ENCODE measurements around the gene UQCC2. TPM values are rescaled to one million over a fixed set of nuclear protein-coding genes. Genes with fewer than 3 reads are reported as not detected.
A peak's percentile ranks its signal among the peaks of the same experiment; 100 is the strongest.

UQCC2 gene
- total RNA-seq, 4 donors from 2014 or later, result 4.6 to 19.6 (median 6.9) TPM

GRCh38 chr6:33756211-33756954 is 44.9 kb upstream of the UQCC2 start:
- Histone ChIP-seq H3K36me3 (no peaks in the 10 kb centered on the region), H3K4me3 (no peak overlapping the region), H3K4me1 (peaks cover 0 to 14% (median 2%) of the 10 kb centered on the region in 4 donors), H3K27me3 (no peaks in the 10 kb centered on the region), H3K27ac (no peak overlapping the region), H3K9me3 (no peaks in the 10 kb centered on the region)
- DNase-seq, result no peak
- TF ChIP-seq POLR2A (IDR thresholded peaks at IDR 0.05) (no peak), CTCF (IDR thresholded peaks at IDR 0.05) (no peak)

DNA sequence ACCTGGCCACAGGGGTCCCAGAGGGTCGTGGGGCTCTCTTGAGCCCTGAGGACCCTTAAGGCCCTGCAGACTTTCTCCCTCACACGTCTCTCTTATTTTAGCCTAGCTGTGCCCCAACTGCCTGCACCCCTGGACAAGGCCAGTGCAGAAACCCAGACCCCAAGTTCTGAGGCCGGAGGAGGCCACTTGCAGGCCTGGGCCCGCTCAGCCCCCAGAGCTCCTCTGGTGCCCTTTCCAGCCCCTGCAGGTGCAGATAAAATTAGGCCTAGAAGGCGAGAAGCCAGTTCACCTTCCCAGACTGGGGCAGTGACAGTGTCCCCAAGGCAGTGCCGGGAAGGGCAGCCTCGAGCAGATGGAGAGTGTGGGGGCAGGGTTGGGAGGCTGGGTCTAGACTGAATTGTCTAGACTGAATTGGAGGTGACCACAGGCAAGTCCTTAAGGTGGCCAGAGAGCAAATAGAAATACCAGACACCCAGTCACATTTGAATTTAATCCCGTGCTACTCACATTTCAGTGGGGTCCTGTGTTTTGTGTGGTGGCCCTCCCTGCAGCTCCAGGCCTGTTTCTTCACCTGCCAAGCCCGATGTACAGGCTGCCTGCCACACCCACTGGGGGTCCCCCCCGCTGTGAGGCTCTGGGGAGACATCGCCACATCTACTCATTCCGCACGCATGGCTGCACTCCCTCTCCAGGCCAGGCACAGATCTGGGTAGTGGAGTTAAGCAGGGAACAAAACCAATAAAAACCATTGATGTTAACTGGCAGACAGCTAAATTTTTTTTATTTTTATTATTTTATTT is 43.8 kb upstream of the UQCC2 start:
- no peaks in the 10 kb centered on the region for H3K36me3 ChIP-seq
- no peaks in the 10 kb centered on the region for H3K27me3 ChIP-seq
- H3K4me3 ChIP-seq, result no peak overlapping the region
- TF ChIP-seq CTCF (IDR thresholded peaks at IDR 0.05), result no peak
- no peak for TF ChIP-seq POLR2A (IDR thresholded peaks at IDR 0.05)
- no peaks in the 10 kb centered on the region for H3K9me3 ChIP-seq
- no peak for DNase-seq
- peaks cover 0 to 10% (median 2%) of the 10 kb centered on the region in 4 donors for H3K4me1 ChIP-seq
- H3K27ac ChIP-seq, result no peak overlapping the region

GRCh38 chr6:33754222-33754621 is 42.7 kb upstream of the UQCC2 start:
- H3K36me3 ChIP-seq, result no peaks in the 10 kb centered on the region
- peaks cover 0 to 10% (median 2%) of the 10 kb centered on the region in 4 donors for H3K4me1 ChIP-seq
- no peak for DNase-seq
- no peaks in the 10 kb centered on the region for H3K9me3 ChIP-seq
- no peak overlapping the region for H3K4me3 ChIP-seq
- no peaks in the 10 kb centered on the region for H3K27me3 ChIP-seq
- TF ChIP-seq CTCF (IDR thresholded peaks at IDR 0.05) (no peak), POLR2A (IDR thresholded peaks at IDR 0.05) (no peak)
- no peak overlapping the region for H3K27ac ChIP-seq

DNA sequence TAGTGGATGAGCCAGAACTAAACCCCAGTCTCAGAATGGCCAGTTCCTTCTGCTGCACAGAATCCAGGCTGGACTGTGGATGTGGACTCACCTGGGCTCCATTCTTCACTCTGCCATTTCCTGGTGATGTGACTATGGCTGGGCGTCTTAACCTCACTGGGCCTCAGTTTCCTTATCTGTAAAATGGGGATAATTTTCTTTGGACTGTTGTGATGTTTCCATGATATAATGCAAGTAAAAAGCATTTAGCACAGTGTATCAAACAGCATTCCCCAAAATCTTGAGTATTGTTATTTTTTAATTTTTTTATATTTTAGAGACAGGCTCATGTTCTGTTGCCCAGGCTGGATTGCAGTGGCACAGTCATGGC is 41.1 kb upstream of the UQCC2 start:
- H3K9me3 ChIP-seq, result no peaks in the 10 kb centered on the region
- no peak overlapping the region for H3K27ac ChIP-seq
- DNase-seq, result no peak
- H3K4me1 ChIP-seq, result peaks cover 0 to 10% (median 2%) of the 10 kb centered on the region in 4 donors
- no peak for TF ChIP-seq POLR2A (IDR thresholded peaks at IDR 0.05)
- TF ChIP-seq CTCF (IDR thresholded peaks at IDR 0.05), result no peak
- no peaks in the 10 kb centered on the region for H3K27me3 ChIP-seq
- no peaks in the 10 kb centered on the region for H3K36me3 ChIP-seq
- no peak overlapping the region for H3K4me3 ChIP-seq

- peak in 1 of 3 donors; percentile 62 for DNase-seq
- H3K27ac ChIP-seq, result peak overlapping the region in 2 of 4 donors; percentile 45 to 52
Observed at GRCh38 chr6:33751771-33752645, 40.5 kb upstream of the UQCC2 start.

More at GRCh38 chr6:33751771-33752645, 40.5 kb upstream of the UQCC2 start:
- Histone ChIP-seq H3K4me3 (no peak overlapping the region), H3K4me1 (peaks cover 0 to 10% (median 2%) of the 10 kb centered on the region in 4 donors), H3K9me3 (no peaks in the 10 kb centered on the region), H3K27me3 (no peaks in the 10 kb centered on the region), H3K36me3 (no peaks in the 10 kb centered on the region)
- peak in 1 of 6 experiments; percentile 9 for TF ChIP-seq CTCF (IDR thresholded peaks at IDR 0.05)
- TF ChIP-seq POLR2A (IDR thresholded peaks at IDR 0.05), result no peak
